Measurements from ENCODE around the gene EBF3.

Gene EBF3

GRCh38 chr10:129970465-129971364 is 6.6 kb upstream of the EBF3 start:
- no peak for DNase-seq

- DNase-seq: no peak
Measured at GRCh38 chr10:129969911-129970464, 5.9 kb upstream of the EBF3 start.

GRCh38 chr10:129969184-129969910 is 5.3 kb upstream of the EBF3 start:
- no peak for DNase-seq

GRCh38 chr10:129968853-129969183 is 4.7 kb upstream of the EBF3 start:
- no peak for DNase-seq

- no peak for DNase-seq
Measured at GRCh38 chr10:129968020-129968852, 4.2 kb upstream of the EBF3 start.

- no peak for DNase-seq
Measured at GRCh38 chr10:129967579-129968019, 3.5 kb upstream of the EBF3 start.

GRCh38 chr10:129966889-129967578 is 3.0 kb upstream of the EBF3 start:
- DNase-seq: no peak

GRCh38 chr10:129966370-129966888 is 2.4 kb upstream of the EBF3 start:
- DNase-seq: no peak

- no peak for DNase-seq
Measured at GRCh38 chr10:129965959-129966358, 1.9 kb upstream of the EBF3 start.

GRCh38 chr10:129965425-129965808 is 1.3 kb upstream of the EBF3 start:
- no peak for DNase-seq

- DNase-seq: no peak
Measured at GRCh38 chr10:129964611-129965424, 744 bp upstream of the EBF3 start.

GRCh38 chr10:129962872-129963640 is 1.0 kb downstream of the EBF3 start:
- DNase-seq: peak; percentile 3

GRCh38 chr10:129962031-129962871 is 1.8 kb downstream of the EBF3 start:
- no peak for DNase-seq

- no peak for DNase-seq
Measured at GRCh38 chr10:129961157-129961701, 2.8 kb downstream of the EBF3 start.

GRCh38 chr10:129960481-129961156 is 3.5 kb downstream of the EBF3 start:
- DNase-seq: no peak

- no peak for DNase-seq
Measured at GRCh38 chr10:129959544-129960480, 4.3 kb downstream of the EBF3 start.
